Natural killer cell (primary cell): ENCODE measurements around the gene PPP6R1. TPM values are rescaled to one million over a fixed set of nuclear protein-coding genes. Genes with fewer than 3 reads are reported as not detected.

Source experiments
- ATAC-seq, 3 donors: fragments of 150-1000 bp in 2 of 3; fragments of 200-7000 bp in 1 of 3; cut with Tn5 transposase; 1 replicate in 1 of 3; 2 replicates in 2 of 3; pipeline ENCODE4 v1.10.0; 2021; ENCODE audit warnings: mild to moderate bottlenecking in 2 of 3, moderate library complexity in 2 of 3
- DNase-seq, 2 donors: peaks; one replicate each; pipeline versions ENCODE4 v3.0.0 to v3.0.0-alpha.2; 2013 to 2021; ENCODE audit warnings: mixed read lengths in 1 of 2
- H3K27ac ChIP-seq: one replicate; pipeline ENCODE4 v1.5.1; 2013; ENCODE audit warnings: mild to moderate bottlenecking, low read length
- H3K27me3 ChIP-seq: one replicate; pipeline ENCODE4 v1.6.1; 2013; ENCODE audit warnings: low read length; ENCODE audit not compliant: control insufficient read depth, insufficient read depth
- H3K36me3 ChIP-seq: one replicate; pipeline ENCODE4 v1.6.1; 2013; ENCODE audit warnings: low read length; ENCODE audit not compliant: control insufficient read depth, insufficient read depth
- H3K4me1 ChIP-seq: one replicate; pipeline ENCODE4 v1.6.1; 2013; ENCODE audit warnings: low read length; ENCODE audit not compliant: control insufficient read depth, insufficient read depth
- H3K4me3 ChIP-seq: one replicate; pipeline ENCODE4 v1.5.1; 2013; ENCODE audit warnings: low read length
- H3K9me3 ChIP-seq: one replicate; pipeline ENCODE4 v1.6.1; 2013; ENCODE audit warnings: low read length; ENCODE audit not compliant: control insufficient read depth, insufficient read depth
- H3K27ac Mint-ChIP-seq, 2 donors: one replicate each; pipeline ENCODE4 v1.8.0; 2022; ENCODE audit warnings: mild to moderate bottlenecking in 2 of 2, mixed read lengths in 2 of 2, moderate library complexity in 1 of 2
- H3K27me3 Mint-ChIP-seq, 2 donors: one replicate each; pipeline ENCODE4 v1.8.0; 2022; ENCODE audit warnings: low read depth in 2 of 2, mixed read lengths in 2 of 2
- H3K36me3 Mint-ChIP-seq: one replicate; pipeline ENCODE4 v1.8.0; 2022; ENCODE audit warnings: mixed read lengths
- H3K4me1 Mint-ChIP-seq, 2 donors: one replicate each; pipeline ENCODE4 v1.8.0; 2022; ENCODE audit warnings: mixed read lengths in 2 of 2
- H3K4me3 Mint-ChIP-seq: one replicate; pipeline ENCODE4 v1.8.0; 2022; ENCODE audit warnings: mild to moderate bottlenecking, moderate library complexity, mixed read lengths
- H3K9me3 Mint-ChIP-seq, 2 donors: one replicate each; pipeline ENCODE4 v1.8.0; 2022; ENCODE audit warnings: mixed read lengths in 2 of 2
- WGBS: methylation state at CpG from one replicate; pipeline ENCODE4 v1.1.7; 2013; ENCODE audit warnings: missing lambda C conversion rate; ENCODE audit not compliant: insufficient coverage; 5-methylcytosine and 5-hydroxymethylcytosine counted together
- intact Hi-C: fragments of 100-400 bp; cut with micrococcal nuclease; formaldehyde crosslinking; loops from one replicate; pipeline ENCODE4 v1.14.2; 2022
- total RNA-seq, 4 donors: library from RNA; stranded (reverse); fragments of 120-200 nt in 1 of 4; gene quantifications; one replicate each; pipeline versions ENCODE4 v1.2.3 to v1.2.4, GENCODE V29; 2013 to 2022
- TF ChIP-seq, protein P1 (sequence below): fragments of 200-600 bp; IDR thresholded peaks from one replicate; pipeline ENCODE4 v1.8.0; 2022; ENCODE audit warnings: antibody characterized with exemption

The PPP6R1 gene
- total RNA-seq, 3 donors from 2014 or later (not counting 1 experiment from before 2014, with no cell fraction given) = 252 to 275 (median 260) TPM

DNA sequence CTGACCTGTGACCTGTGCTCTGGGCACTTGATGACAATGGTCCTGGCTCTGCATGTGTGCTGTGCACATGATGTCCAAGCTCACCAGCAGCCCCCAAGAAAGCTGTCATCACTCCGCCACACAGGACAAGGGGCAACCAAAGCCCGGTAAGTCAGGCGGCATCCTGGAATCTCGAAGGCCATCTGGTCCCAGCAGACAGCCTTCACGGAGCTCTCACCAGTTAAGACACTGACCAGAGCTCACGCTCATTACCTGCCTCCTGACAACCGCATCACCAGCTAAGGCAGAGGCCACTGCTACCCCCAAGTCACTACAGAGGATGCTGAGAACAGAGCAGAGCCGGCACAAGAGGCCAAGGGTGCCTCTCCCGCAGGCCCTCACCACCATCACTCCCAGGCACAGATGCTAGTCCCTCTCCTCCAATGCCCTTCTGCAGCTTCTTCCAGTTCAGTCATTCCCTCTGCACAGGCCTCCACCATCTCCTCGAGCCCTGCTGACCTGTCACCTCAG is 10.6 kb downstream of the PPP6R1 start:
- Mint-ChIP-seq H3K4me3 (no peak overlapping the region), H3K27me3 (no peaks in the 10 kb centered on the region), H3K9me3 (no peaks in the 10 kb centered on the region), H3K36me3 (no peaks in the 10 kb centered on the region), H3K27ac (peak overlapping the region; percentile 67 to 69), H3K4me1 (peaks cover 33 to 46% of the 10 kb centered on the region in 2 donors)
- TF ChIP-seq, protein P1, sequence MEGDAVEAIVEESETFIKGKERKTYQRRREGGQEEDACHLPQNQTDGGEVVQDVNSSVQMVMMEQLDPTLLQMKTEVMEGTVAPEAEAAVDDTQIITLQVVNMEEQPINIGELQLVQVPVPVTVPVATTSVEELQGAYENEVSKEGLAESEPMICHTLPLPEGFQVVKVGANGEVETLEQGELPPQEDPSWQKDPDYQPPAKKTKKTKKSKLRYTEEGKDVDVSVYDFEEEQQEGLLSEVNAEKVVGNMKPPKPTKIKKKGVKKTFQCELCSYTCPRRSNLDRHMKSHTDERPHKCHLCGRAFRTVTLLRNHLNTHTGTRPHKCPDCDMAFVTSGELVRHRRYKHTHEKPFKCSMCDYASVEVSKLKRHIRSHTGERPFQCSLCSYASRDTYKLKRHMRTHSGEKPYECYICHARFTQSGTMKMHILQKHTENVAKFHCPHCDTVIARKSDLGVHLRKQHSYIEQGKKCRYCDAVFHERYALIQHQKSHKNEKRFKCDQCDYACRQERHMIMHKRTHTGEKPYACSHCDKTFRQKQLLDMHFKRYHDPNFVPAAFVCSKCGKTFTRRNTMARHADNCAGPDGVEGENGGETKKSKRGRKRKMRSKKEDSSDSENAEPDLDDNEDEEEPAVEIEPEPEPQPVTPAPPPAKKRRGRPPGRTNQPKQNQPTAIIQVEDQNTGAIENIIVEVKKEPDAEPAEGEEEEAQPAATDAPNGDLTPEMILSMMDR = no peak
- ATAC-seq (no peak), DNase-seq (no peak)
- H3K4me1 ChIP-seq = peaks cover 65% of the 10 kb centered on the region
- intact Hi-C loops = no loop called here
- H3K9me3 ChIP-seq = no peaks in the 10 kb centered on the region
- peaks cover 40% of the 10 kb centered on the region for H3K36me3 ChIP-seq
- no peak overlapping the region for H3K4me3 ChIP-seq
- H3K27me3 ChIP-seq = no peaks in the 10 kb centered on the region
- WGBS = 84% methylated on average over 10 of the region's 10 CpGs
- no peak overlapping the region for H3K27ac ChIP-seq

DNA sequence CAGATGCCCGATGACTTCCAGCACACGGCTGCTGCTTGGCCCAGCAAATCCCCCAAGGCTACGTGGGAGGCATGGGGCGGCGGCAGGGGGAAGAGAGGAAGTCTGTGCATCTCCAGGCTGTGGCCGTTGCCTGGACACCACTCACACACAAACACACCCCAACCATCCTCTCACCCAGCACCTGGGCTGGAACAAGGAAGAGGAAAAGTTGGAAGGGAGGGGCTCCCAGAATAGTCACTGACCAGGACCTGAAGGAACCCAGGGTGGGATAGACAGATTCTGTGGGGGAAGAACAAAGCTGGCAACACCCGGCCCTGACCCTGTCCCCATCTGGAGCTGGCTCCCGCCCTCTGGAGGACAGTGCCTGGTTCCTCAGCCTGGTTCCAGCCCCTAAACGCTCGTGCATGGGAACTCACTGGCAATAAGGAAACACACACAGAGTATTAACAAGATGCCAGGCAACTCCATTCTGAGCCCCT is 11.2 kb downstream of the PPP6R1 start:
- no peaks in the 10 kb centered on the region for H3K27me3 Mint-ChIP-seq
- Histone ChIP-seq H3K36me3 (peaks cover 43% of the 10 kb centered on the region), H3K4me1 (peaks cover 60% of the 10 kb centered on the region), H3K27ac (no peak overlapping the region), H3K27me3 (no peaks in the 10 kb centered on the region), H3K9me3 (no peaks in the 10 kb centered on the region), H3K4me3 (no peak overlapping the region)
- intact Hi-C loops = no loop called here
- no peak for DNase-seq
- peaks cover 32 to 44% of the 10 kb centered on the region in 2 donors for H3K4me1 Mint-ChIP-seq
- peaks cover 4% of the 10 kb centered on the region for H3K36me3 Mint-ChIP-seq
- no peak for ATAC-seq
- peak overlapping the region; percentile 67 to 69 for H3K27ac Mint-ChIP-seq
- TF ChIP-seq, protein P1 = no peak
- no peaks in the 10 kb centered on the region for H3K9me3 Mint-ChIP-seq
- H3K4me3 Mint-ChIP-seq = no peak overlapping the region
- 58% methylated on average over 8 of the region's 10 CpGs for WGBS

DNA sequence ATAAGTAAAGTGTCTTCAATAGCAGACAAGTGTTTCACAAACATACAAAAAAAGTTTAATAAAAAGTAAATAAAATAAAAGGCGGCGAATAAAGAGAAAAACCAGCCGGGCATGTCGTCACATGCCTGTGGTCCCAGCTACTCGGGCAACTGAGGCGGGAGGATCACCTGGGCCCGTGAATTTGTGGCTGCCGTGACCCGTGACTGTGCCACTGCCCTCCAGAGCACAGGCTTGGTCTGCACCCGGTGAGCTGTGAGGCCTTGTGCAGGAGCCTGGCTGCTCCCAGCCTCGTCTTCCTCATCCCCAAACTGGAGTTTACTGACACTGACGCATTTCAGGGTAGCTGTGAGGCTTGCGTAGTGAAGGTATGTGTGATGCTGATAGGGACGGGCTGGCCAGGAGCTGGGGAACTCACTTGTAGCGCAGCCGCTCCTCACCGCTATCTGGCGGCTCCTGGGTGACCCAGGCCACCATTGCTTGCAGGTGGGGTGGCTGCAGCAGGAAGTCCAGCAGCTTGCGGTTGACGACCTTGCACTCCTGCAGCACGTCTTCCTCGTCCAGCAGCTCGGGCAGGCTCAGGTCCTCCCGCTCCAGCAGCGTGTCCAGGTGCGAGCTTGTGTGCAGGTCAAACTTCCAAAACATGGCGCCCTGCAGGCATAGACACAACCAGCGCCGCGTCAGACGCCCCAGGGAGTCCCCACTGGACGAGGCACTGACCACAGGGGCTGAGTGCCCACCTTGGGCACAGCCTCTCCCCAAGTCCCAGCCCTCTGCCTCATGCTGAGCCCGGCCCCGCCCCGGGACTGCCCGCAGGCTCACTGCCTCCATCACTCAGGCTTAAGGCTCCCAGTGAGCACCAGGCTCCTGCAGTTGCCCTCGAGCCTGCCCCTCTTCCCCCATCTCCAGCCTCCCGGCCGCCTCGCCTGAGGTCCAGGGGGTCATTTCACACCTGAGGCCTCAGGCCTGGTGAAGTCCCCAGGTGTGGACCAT is 12.1 kb downstream of the PPP6R1 start:
- intact Hi-C loops = no loop called here
- Histone ChIP-seq H3K27me3 (no peaks in the 10 kb centered on the region), H3K27ac (no peak overlapping the region), H3K4me1 (peaks cover 51% of the 10 kb centered on the region), H3K36me3 (peaks cover 52% of the 10 kb centered on the region), H3K9me3 (no peaks in the 10 kb centered on the region), H3K4me3 (no peak overlapping the region)
- Mint-ChIP-seq H3K9me3 (no peaks in the 10 kb centered on the region), H3K27ac (no peak overlapping the region), H3K4me1 (peaks cover 30 to 42% of the 10 kb centered on the region in 2 donors), H3K36me3 (peaks cover 7% of the 10 kb centered on the region), H3K27me3 (no peaks in the 10 kb centered on the region), H3K4me3 (no peak overlapping the region)
- 88% methylated on average over 40 of the region's 40 CpGs for WGBS
- ATAC-seq = no peak
- DNase-seq = no peak
- TF ChIP-seq, protein P1 = no peak
